Endothelial cell (in vitro differentiated cells): Measurements from ENCODE around the gene CC2D1A. TPM values are rescaled to one million over a fixed set of nuclear protein-coding genes. Genes with fewer than 3 reads are reported as not detected.
"Not testable (repeated sequence)": the region's sequence is repeated elsewhere in the genome, so short reads cannot be mapped to it uniquely, and the experiment has no call there.

ENCODE experiments used
- DNase-seq: peaks from one replicate; pipeline ENCODE4 v3.0.0; 2021; ENCODE audit warnings: low spot score
- H3K27ac Mint-ChIP-seq: one replicate; pipeline ENCODE4 v1.8.0; 2021; ENCODE audit warnings: mixed read lengths, inconsistent platforms; ENCODE audit not compliant: unreplicated experiment
- H3K27me3 Mint-ChIP-seq: one replicate; pipeline ENCODE4 v1.8.0; 2021; ENCODE audit warnings: mild to moderate bottlenecking, moderate library complexity, mixed read lengths, inconsistent platforms; ENCODE audit not compliant: unreplicated experiment
- H3K36me3 Mint-ChIP-seq: one replicate; pipeline ENCODE4 v1.8.0; 2021; ENCODE audit warnings: mild to moderate bottlenecking, low read depth, mixed read lengths, inconsistent platforms; ENCODE audit not compliant: unreplicated experiment
- H3K4me1 Mint-ChIP-seq: one replicate; pipeline ENCODE4 v1.8.0; 2021; ENCODE audit warnings: mild to moderate bottlenecking, mixed read lengths, inconsistent platforms; ENCODE audit not compliant: unreplicated experiment
- H3K4me3 Mint-ChIP-seq: one replicate; pipeline ENCODE4 v1.8.0; 2021; ENCODE audit warnings: mild to moderate bottlenecking, mixed read lengths, inconsistent platforms; ENCODE audit not compliant: unreplicated experiment
- H3K9me3 Mint-ChIP-seq: one replicate; pipeline ENCODE4 v1.8.0; 2021; ENCODE audit warnings: mixed read lengths, inconsistent platforms; ENCODE audit not compliant: unreplicated experiment
- total RNA-seq: library from RNA; stranded (reverse); fragmentation: NEBNext Ultra II Directional; extraction: Animal tissue kit (Norgen Biotek cat#: 25700); gene quantifications from one replicate; pipeline ENCODE4 v1.2.1, GENCODE V29; 2021; ENCODE audit not compliant: unreplicated experiment
- TF ChIP-seq, protein P1 (sequence below): fragments of 200-600 bp; sonication (generic); IDR thresholded peaks from one replicate; pipeline ENCODE4 v1.5.0; 2021; ENCODE audit warnings: antibody characterized with exemption; ENCODE audit not compliant: unreplicated experiment

CC2D1A gene
- total RNA-seq, 1 donor from 2014 or later, result 17.1 TPM

GRCh38 chr19:13969897-13970296 is 63.9 kb downstream of the CC2D1A start:
- H3K4me3 Mint-ChIP-seq, result no peak overlapping the region
- no peaks in the 10 kb centered on the region for H3K9me3 Mint-ChIP-seq
- H3K27me3 Mint-ChIP-seq, result peaks cover 6% of the 10 kb centered on the region
- no peak for DNase-seq
- no peak overlapping the region for H3K27ac Mint-ChIP-seq
- TF ChIP-seq, protein P1, sequence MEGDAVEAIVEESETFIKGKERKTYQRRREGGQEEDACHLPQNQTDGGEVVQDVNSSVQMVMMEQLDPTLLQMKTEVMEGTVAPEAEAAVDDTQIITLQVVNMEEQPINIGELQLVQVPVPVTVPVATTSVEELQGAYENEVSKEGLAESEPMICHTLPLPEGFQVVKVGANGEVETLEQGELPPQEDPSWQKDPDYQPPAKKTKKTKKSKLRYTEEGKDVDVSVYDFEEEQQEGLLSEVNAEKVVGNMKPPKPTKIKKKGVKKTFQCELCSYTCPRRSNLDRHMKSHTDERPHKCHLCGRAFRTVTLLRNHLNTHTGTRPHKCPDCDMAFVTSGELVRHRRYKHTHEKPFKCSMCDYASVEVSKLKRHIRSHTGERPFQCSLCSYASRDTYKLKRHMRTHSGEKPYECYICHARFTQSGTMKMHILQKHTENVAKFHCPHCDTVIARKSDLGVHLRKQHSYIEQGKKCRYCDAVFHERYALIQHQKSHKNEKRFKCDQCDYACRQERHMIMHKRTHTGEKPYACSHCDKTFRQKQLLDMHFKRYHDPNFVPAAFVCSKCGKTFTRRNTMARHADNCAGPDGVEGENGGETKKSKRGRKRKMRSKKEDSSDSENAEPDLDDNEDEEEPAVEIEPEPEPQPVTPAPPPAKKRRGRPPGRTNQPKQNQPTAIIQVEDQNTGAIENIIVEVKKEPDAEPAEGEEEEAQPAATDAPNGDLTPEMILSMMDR, result no peak
- H3K4me1 Mint-ChIP-seq, result peaks cover 7% of the 10 kb centered on the region
- peaks cover 14% of the 10 kb centered on the region for H3K36me3 Mint-ChIP-seq

GRCh38 chr19:13971868-13972267 is 65.9 kb downstream of the CC2D1A start:
- not testable (repeated sequence) for H3K4me3 Mint-ChIP-seq, DNase-seq, H3K4me1 Mint-ChIP-seq, H3K27me3 Mint-ChIP-seq, H3K9me3 Mint-ChIP-seq, H3K27ac Mint-ChIP-seq
- H3K36me3 Mint-ChIP-seq, result peaks cover 19% of the 10 kb centered on the region

DNA sequence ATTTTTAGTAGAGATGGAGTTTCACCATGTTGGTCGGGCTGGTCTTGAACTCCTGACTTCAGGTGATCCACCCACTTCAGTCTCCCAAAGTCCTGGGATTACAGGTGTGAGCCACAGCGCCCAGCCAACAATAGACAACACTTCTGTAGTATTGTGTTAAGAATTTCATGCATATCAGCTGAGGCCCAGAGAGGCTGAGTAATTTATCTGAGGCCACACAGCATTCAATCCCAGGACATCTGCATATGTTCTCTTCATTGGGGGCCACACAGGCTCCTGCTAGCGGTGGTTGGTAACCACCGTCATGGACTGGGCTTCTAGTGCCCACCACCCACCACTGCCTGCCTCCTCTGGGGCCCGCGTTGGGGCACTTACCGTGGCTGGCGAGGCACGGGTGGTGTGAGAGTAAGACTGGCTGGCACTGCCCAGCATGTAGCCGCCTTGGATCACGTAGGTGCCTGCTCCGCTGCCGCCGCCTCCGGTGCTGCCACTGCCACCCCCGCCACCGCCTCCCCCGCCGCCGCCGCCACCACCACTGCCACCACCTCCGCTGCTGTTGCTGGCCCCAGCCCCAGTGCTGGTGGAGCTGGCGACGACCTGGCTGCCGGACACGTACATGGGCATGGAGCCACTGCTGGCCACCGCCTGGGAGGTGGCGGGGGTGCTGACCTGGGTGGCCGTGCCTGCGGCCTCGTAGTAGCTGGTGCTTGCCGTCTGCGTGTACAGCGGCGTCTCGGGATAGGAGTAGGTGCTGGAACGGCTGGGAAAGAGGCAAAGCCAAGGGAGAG is 66.6 kb downstream of the CC2D1A start:
- peaks cover 7% of the 10 kb centered on the region for H3K4me1 Mint-ChIP-seq
- DNase-seq, result no peak
- no peak overlapping the region for H3K27ac Mint-ChIP-seq
- no peak overlapping the region for H3K4me3 Mint-ChIP-seq
- peaks cover 8% of the 10 kb centered on the region for H3K27me3 Mint-ChIP-seq
- TF ChIP-seq, protein P1, result no peak
- H3K9me3 Mint-ChIP-seq, result no peaks in the 10 kb centered on the region
- H3K36me3 Mint-ChIP-seq, result peaks cover 19% of the 10 kb centered on the region

DNA sequence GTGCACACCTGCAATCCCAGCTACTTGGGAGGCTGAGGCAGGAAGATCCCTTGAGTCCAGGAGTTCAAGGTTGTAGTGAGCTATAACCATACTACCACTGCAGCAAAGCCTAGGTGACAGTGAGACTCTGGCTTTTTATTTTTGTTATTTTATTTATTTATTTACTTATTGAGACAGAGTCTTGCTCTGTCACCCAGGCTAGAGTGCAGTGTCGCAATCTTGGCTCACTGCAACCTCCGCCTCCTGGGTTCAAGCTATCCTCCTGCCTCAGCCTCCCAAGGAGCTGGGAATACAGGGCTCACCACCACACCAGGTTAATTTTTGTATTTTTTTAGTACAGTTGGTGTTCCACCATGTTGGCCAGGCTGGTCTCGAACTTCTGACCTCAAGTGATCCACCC is 67.5 kb downstream of the CC2D1A start:
- H3K36me3 Mint-ChIP-seq, result peaks cover 19% of the 10 kb centered on the region
- H3K27me3 Mint-ChIP-seq, H3K4me1 Mint-ChIP-seq: not testable (repeated sequence)

DNA sequence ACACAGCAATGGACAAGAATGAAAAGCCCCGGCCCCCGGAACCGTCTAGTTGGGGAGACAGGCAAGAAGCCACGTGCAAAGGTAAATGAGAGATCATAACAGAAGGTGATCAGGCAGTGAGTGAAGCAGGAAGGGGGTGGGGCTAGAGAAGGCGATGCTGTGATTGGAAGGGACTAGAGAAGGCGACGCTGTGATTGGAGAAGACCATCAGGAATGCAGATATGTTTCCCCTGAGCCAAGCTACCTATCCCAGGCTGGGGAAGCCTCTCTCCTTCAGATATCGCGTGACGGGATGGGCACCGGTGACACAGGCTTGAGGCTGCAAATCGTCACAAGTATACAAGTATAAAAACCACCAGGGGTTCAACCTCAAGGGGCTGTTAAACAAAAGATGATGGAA is 68.1 kb downstream of the CC2D1A start:
- H3K9me3 Mint-ChIP-seq, result no peaks in the 10 kb centered on the region
- peak overlapping the region; percentile 65 for H3K27ac Mint-ChIP-seq
- peaks cover 9% of the 10 kb centered on the region for H3K27me3 Mint-ChIP-seq
- H3K36me3 Mint-ChIP-seq, result peaks cover 15% of the 10 kb centered on the region
- H3K4me3 Mint-ChIP-seq, result no peak overlapping the region
- DNase-seq, result no peak
- TF ChIP-seq, protein P1, result no peak
- peaks cover 7% of the 10 kb centered on the region for H3K4me1 Mint-ChIP-seq

More for the DNA sequence above, 67.5 kb downstream of the CC2D1A start:
- H3K9me3 Mint-ChIP-seq, H3K4me3 Mint-ChIP-seq, H3K27ac Mint-ChIP-seq, DNase-seq: not testable (repeated sequence)

- Mint-ChIP-seq H3K27ac (no peak overlapping the region), H3K36me3 (peaks cover 14% of the 10 kb centered on the region), H3K4me3 (no peak overlapping the region), H3K9me3 (no peaks in the 10 kb centered on the region), H3K27me3 (peaks cover 14% of the 10 kb centered on the region), H3K4me1 (peaks cover 12% of the 10 kb centered on the region)
- TF ChIP-seq, protein P1, result no peak
- DNase-seq, result no peak
These were observed 69.9 kb downstream of the CC2D1A start for GRCh38 chr19:13975870-13976269.
